ENCODE data around the gene ZNF333. TPM values are rescaled to one million over a fixed set of nuclear protein-coding genes. Genes with fewer than 3 reads are reported as not detected.
"Not testable (repeated sequence)": the region's sequence is repeated elsewhere in the genome, so short reads cannot be mapped to it uniquely, and the experiment has no call there.

ZNF333 gene
- polyA plus RNA-seq, 1 donor, result 22.5 TPM

- no peak for DNase-seq
Measured at GRCh38 chr19:14770136-14770535, 80.3 kb downstream of the ZNF333 start.

- DNase-seq, result no peak
Measured at GRCh38 chr19:14770944-14771839, 81.3 kb downstream of the ZNF333 start.

GRCh38 chr19:14772467-14772866 lies 82.6 kb downstream of the ZNF333 start:
- DNase-seq, result no peak

- no peak for DNase-seq
Measured at GRCh38 chr19:14772995-14773394, 83.1 kb downstream of the ZNF333 start.

GRCh38 chr19:14773722-14774121 lies 83.9 kb downstream of the ZNF333 start:
- not testable (repeated sequence) for DNase-seq

GRCh38 chr19:14774373-14774772 lies 84.5 kb downstream of the ZNF333 start:
- no peak for DNase-seq

GRCh38 chr19:14775326-14775725 lies 85.5 kb downstream of the ZNF333 start:
- DNase-seq, result not testable (repeated sequence)

GRCh38 chr19:14775869-14776586 lies 86.2 kb downstream of the ZNF333 start:
- no peak for DNase-seq

- not testable (repeated sequence) for DNase-seq
Measured at GRCh38 chr19:14777645-14778044, 87.8 kb downstream of the ZNF333 start.

GRCh38 chr19:14778110-14778845 lies 88.4 kb downstream of the ZNF333 start, which contains the start of gene ADGRE2:
Gene ADGRE2, minus strand, starts transcription at chr19:14778560. Its CDS starts 1,804 bp downstream, at chr19:14776756.
- DNase-seq, result not testable (repeated sequence)

- no peak for DNase-seq
Measured at GRCh38 chr19:14779151-14779550, 89.3 kb downstream of the ZNF333 start.

GRCh38 chr19:14780622-14781225 lies 90.9 kb downstream of the ZNF333 start:
- not testable (repeated sequence) for DNase-seq

GRCh38 chr19:14781713-14782536 lies 92.1 kb downstream of the ZNF333 start:
- not testable (repeated sequence) for DNase-seq

- no peak for DNase-seq
Measured at GRCh38 chr19:14782626-14783409, 93.0 kb downstream of the ZNF333 start.

Other genes with a start within 250 kb of the ZNF333 start
- not detected for gene PTGER1, start 214.7 kb upstream of the ZNF333 start, polyA plus RNA-seq (ENCODE audit: insufficient read length)
- 49.8 TPM for gene GIPC1, start 193.9 kb upstream of the ZNF333 start, polyA plus RNA-seq (ENCODE audit: insufficient read length)
- gene DNAJB1, start 171.7 kb upstream of the ZNF333 start, polyA plus RNA-seq (ENCODE audit: insufficient read length), result 84.5 TPM
- gene TECR, start 160.5 kb upstream of the ZNF333 start, polyA plus RNA-seq (ENCODE audit: insufficient read length), result 155 TPM
- 149 TPM for gene NDUFB7, start 118.0 kb upstream of the ZNF333 start, polyA plus RNA-seq (ENCODE audit: insufficient read length)
- not detected for gene CLEC17A, start 107.0 kb upstream of the ZNF333 start, polyA plus RNA-seq (ENCODE audit: insufficient read length)
- gene ADGRE3, start 15.2 kb upstream of the ZNF333 start, polyA plus RNA-seq (ENCODE audit: insufficient read length), result not detected
- gene ADGRE2, start 88.5 kb downstream of the ZNF333 start, polyA plus RNA-seq (ENCODE audit: insufficient read length), result 1.4 TPM
- not detected for gene OR7A5, start 145.1 kb downstream of the ZNF333 start, polyA plus RNA-seq (ENCODE audit: insufficient read length)
- gene OR7C1, start 145.1 kb downstream of the ZNF333 start, polyA plus RNA-seq (ENCODE audit: insufficient read length), result 0.18 TPM
- gene OR7A10, start 158.9 kb downstream of the ZNF333 start, polyA plus RNA-seq (ENCODE audit: insufficient read length), result not detected
- not detected for gene OR7A17, start 196.1 kb downstream of the ZNF333 start, polyA plus RNA-seq (ENCODE audit: insufficient read length)